GM12865 (cell line): Measurements from ENCODE around the gene CNN2.

Experiments
- DNase-seq: peaks from one replicate; pipeline ENCODE4 v3.0.0; 2010; ENCODE audit warnings: low read depth
- H3K4me3 ChIP-seq: 2 replicates; pipeline ENCODE4 v1.5.1; 2011; ENCODE audit warnings: mild to moderate bottlenecking, low read depth, low read length, control low read depth
- CTCF ChIP-seq: IDR thresholded peaks from 2 replicates; pipeline ENCODE4 v1.5.1; 2011; ENCODE audit warnings: low read length, control low read depth, low read depth, inconsistent platforms; ENCODE audit not compliant: insufficient read depth; ENCODE audit errors: missing control alignments

Gene CNN2

GRCh38 chr19:1011831-1012333 lies 14.5 kb upstream of the CNN2 start:
- H3K4me3 ChIP-seq: no peak overlapping the region
- no peak for DNase-seq
- no peak for TF ChIP-seq CTCF

GRCh38 chr19:1012334-1012733 lies 14.1 kb upstream of the CNN2 start:
- DNase-seq: no peak
- TF ChIP-seq CTCF: no peak
- H3K4me3 ChIP-seq: no peak overlapping the region

- TF ChIP-seq CTCF: no peak
- no peak overlapping the region for H3K4me3 ChIP-seq
- no peak for DNase-seq
Measured at GRCh38 chr19:1013218-1013617, 13.2 kb upstream of the CNN2 start.

GRCh38 chr19:1014161-1015060 lies 12.0 kb upstream of the CNN2 start:
- no peak for DNase-seq
- TF ChIP-seq CTCF: no peak
- no peak overlapping the region for H3K4me3 ChIP-seq

- no peak for TF ChIP-seq CTCF
- DNase-seq: no peak
- H3K4me3 ChIP-seq: no peak overlapping the region
Measured at GRCh38 chr19:1015061-1015781, 11.2 kb upstream of the CNN2 start.

- no peak for DNase-seq
- H3K4me3 ChIP-seq: no peak overlapping the region
- no peak for TF ChIP-seq CTCF
Measured at GRCh38 chr19:1015782-1016646, 10.4 kb upstream of the CNN2 start.
